LNCaP clone FGC (cell line): ENCODE measurements around the gene LIPI.
"Not testable (repeated sequence)": the region's sequence is repeated elsewhere in the genome, so short reads cannot be mapped to it uniquely, and the experiment has no call there.

Source experiments
- DNase-seq: peaks from one replicate; pipeline ENCODE4 v3.0.0-alpha.2; 2011; ENCODE audit warnings: low read depth
- H3K4me3 ChIP-seq: 2 replicates; pipeline ENCODE4 v1.5.1; 2011; ENCODE audit warnings: mild to moderate bottlenecking, low read depth, low read length, control low read depth
- CTCF ChIP-seq: IDR thresholded peaks from 2 replicates; pipeline ENCODE4 v1.5.1; 2012; ENCODE audit warnings: mild to moderate bottlenecking; ENCODE audit not compliant: control insufficient read depth, insufficient read depth; ENCODE audit errors: extremely low read depth

Gene LIPI

GRCh38 chr21:14070049-14070893, 140.5 kb downstream of the LIPI start:
- DNase-seq, result no peak
- H3K4me3 ChIP-seq, result no peak overlapping the region
- TF ChIP-seq CTCF, result 0 out of 2 replicates have a peak, but pooled peaks have one; percentile 3

DNA sequence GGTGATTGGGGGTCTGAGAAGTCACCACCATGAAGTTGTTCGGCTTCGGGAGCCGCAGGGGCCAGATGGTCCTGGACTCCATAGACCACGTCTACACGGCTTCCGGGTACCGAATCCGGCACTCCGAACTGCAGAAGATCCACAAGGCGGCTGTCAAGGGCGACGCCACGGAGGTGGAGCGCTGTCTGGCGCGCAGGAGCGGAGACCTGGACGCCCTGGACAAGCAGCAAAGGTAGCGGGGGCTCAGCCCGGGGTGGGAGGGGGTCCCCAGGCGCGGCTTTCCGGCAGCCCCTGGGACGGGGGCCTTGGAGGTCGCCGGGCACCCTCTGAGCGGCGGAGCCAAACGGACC, 146.5 kb downstream of the LIPI start:
- no peak for DNase-seq
- no peak overlapping the region for H3K4me3 ChIP-seq
- no peak for TF ChIP-seq CTCF

DNA sequence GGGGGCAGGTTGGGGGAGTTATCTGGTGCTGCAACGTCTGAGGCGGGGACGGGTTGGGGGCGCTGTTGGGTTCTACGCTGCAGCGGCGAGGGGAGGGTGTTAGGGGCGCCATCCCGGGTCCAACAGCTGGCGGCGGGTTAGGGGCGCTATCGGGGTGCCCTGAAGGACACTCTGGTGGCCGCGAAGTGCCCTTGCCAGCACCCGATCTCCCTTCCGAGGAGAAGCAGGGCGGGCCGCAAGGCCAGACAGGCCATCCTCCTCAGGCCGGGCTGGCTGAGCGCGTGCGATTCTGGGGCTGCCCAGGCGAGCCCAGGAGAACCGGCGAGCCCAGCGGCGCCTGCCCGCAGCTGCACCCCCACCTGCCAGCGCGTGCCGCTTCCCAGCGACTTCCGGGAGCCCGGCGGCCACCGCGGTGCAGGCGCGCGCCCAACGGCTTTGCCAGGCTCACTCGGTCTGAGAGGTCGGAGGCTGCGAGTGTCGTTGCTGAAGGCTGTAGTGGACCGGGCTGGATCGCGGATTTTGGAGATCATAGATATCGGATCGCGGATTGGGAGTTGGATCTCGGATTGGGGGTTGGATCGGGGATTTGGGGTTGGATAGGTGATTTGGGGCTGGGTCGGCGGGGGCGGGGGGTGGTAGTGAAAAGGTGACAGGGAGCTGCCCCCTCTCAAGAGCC, 147.0 kb downstream of the LIPI start:
- H3K4me3 ChIP-seq, DNase-seq: not testable (repeated sequence)

- DNase-seq, H3K4me3 ChIP-seq: not testable (repeated sequence)
Measured at GRCh38 chr21:14062684-14063083, 148.1 kb downstream of the LIPI start.

DNA sequence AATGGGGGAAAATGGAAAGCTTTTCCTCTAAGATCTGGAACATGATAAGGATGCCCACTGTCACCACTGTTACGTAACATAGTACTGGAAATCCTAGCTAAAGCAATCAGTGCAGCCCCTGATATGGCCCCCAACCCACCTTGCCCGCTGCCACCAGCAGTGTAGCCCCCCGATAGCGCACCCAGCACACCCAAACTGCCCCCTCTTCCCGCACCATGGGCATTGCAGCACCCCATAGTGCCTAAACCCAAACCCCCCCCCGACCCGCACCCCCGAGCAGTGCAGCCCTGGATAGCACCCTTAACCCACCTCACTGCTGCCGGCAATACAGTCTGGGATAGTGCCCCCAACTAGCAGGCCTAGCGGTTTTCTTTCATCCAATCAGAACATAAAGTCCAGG, 148.9 kb downstream of the LIPI start:
- not testable (repeated sequence) for H3K4me3 ChIP-seq, DNase-seq

- not testable (repeated sequence) for H3K4me3 ChIP-seq, DNase-seq
Measured at GRCh38 chr21:14058995-14059627, 151.6 kb downstream of the LIPI start.
